NT2/D1 (cell line): ENCODE data around the gene PUM1.

Experiments used
- DNase-seq: peaks from one replicate; pipeline ENCODE4 v3.0.0-alpha.2; 2011; ENCODE audit warnings: low read depth, low spot score
- H3K27me3 ChIP-seq: 2 replicates; pipeline ENCODE4 v1.6.0; 2011; ENCODE audit warnings: mild to moderate bottlenecking; ENCODE audit not compliant: insufficient read length, insufficient read depth
- H3K36me3 ChIP-seq: 2 replicates; pipeline ENCODE4 v1.6.1; 2011; ENCODE audit warnings: mild to moderate bottlenecking, low read length, mixed read lengths; ENCODE audit not compliant: insufficient read depth, insufficient read length
- H3K4me1 ChIP-seq: 2 replicates; pipeline ENCODE4 v1.5.1; 2011; ENCODE audit not compliant: insufficient read depth, insufficient read length
- H3K4me3 ChIP-seq: 2 replicates; pipeline ENCODE4 v1.5.1; 2011; ENCODE audit warnings: low read depth; ENCODE audit not compliant: insufficient read length
- H3K9ac ChIP-seq: 2 replicates; pipeline ENCODE4 v1.6.0; 2011; ENCODE audit warnings: low read depth; ENCODE audit not compliant: insufficient read length
- H3K9me3 ChIP-seq: 2 replicates; pipeline ENCODE4 v1.5.1; 2011; ENCODE audit warnings: mild to moderate bottlenecking, low read length; ENCODE audit not compliant: insufficient read depth
- SUZ12 ChIP-seq: IDR thresholded peaks from 2 replicates; pipeline ENCODE4 v1.6.1; 2011; ENCODE audit not compliant: insufficient read length, insufficient read depth; ENCODE audit errors: extremely low read depth
- YY1 ChIP-seq: IDR thresholded peaks from 2 replicates; pipeline ENCODE4 v1.6.1; 2011; ENCODE audit not compliant: insufficient read length, insufficient read depth
- ZNF274 ChIP-seq: IDR thresholded peaks from 2 replicates; pipeline ENCODE4 v1.6.1; 2011; ENCODE audit warnings: mild to moderate bottlenecking, low read depth, low read length

The PUM1 gene

DNA sequence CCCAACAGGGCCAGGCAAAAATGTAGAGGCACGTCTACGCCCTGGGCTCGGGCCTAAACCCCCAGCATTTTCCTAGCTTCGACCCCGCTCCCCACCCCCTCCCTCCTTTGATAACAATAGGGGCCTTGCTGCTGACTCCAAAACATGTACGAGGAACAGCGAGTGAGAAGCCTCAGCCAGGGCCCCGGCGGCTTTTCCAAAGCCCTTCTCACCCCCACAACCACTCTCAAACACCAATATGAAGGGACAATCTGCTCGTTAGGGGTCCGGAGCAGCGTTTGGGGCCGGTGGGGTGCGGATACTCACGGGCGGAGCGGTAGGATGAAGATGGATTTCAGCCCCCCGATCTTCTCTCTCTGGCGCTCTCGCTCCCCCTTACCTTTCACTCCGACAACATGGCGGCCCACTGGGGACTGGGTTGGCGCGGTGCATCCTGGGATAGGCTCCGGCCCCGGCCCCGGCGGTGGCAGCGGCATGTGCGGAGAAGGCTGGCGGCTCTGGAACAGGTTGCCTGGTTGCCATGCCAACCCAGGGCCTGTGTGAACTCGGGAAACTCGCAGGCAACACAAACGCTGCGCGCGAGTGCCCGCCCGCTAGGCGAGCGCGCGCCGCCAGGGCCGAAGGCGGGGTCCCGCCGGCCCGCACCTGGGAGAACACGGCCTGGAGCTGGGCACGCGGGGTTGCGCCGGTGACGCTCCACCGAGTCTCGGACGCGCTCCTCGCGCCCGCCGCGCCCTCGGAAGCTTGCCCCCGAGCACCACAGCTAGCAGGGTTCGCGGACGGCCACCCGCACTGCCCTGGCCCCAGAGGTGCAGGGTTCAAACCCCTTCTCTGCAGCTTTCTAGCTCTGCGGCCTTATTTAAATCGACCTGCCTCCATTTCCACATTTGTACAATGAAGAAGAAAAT, at the start of gene PUM1:
TSS of gene PUM1 (minus strand) at position 408 of the 908 bp plus-strand sequence. CDS start 6,151 bp downstream, outside the sequence.
- TF ChIP-seq SUZ12 (no peak), YY1 (peak; percentile 92), ZNF274 (no peak)

GRCh38 chr1:31112266-31112935, 46.9 kb upstream of the PUM1 start:
- no peak for DNase-seq

More for the DNA sequence above, at the start of gene PUM1:
- DNase-seq: peak; percentile 100
- no peaks in the 10 kb centered on the region for H3K4me1 ChIP-seq
- peak within 1 kb of the TSS; percentile 97 for H3K9ac ChIP-seq
- H3K9me3 ChIP-seq: no peaks in the 10 kb centered on the region
- H3K27me3 ChIP-seq: no peaks in the 10 kb centered on the region
- H3K4me3 ChIP-seq: peak within 1 kb of the TSS; percentile 96
- peaks cover 19% of the 10 kb centered on the region for H3K36me3 ChIP-seq

GRCh38 chr1:31111290-31111951, 45.9 kb upstream of the PUM1 start:
- Histone ChIP-seq H3K4me3 (no peak overlapping the region), H3K9ac (peak overlapping the region; percentile 47), H3K4me1 (peaks cover 8% of the 10 kb centered on the region), H3K36me3 (no peaks in the 10 kb centered on the region), H3K9me3 (no peaks in the 10 kb centered on the region), H3K27me3 (no peaks in the 10 kb centered on the region)
- TF ChIP-seq SUZ12: no peak
- TF ChIP-seq ZNF274: no peak
- TF ChIP-seq YY1: no peak
- DNase-seq: peak; percentile 81

More at GRCh38 chr1:31112266-31112935, 46.9 kb upstream of the PUM1 start:
- H3K4me1 ChIP-seq: peaks cover 8% of the 10 kb centered on the region
- H3K9me3 ChIP-seq: no peaks in the 10 kb centered on the region
- no peaks in the 10 kb centered on the region for H3K27me3 ChIP-seq
- no peaks in the 10 kb centered on the region for H3K36me3 ChIP-seq
- peak overlapping the region; percentile 47 for H3K9ac ChIP-seq
- H3K4me3 ChIP-seq: no peak overlapping the region
- no peak for TF ChIP-seq SUZ12
- TF ChIP-seq YY1: no peak
- no peak for TF ChIP-seq ZNF274

DNA sequence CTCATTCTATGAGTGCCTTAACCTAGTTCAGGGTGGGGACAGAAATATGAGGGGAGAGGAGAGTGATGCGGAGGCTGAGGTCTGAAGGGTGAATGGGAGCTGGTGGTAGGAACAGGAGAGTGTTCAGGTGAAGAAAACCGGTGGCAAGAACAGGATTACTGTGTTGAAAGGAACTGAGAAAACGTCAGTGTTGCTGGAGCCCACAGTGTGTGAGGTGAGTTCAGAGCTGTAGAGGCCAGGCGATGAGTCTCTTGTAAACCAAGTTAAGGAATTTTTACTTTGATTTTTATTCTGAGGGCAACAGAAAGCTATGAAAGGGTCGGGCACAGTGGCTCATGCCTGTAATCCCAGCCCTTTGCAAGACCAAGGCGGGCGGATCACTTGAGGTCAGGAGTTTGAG, 45.3 kb upstream of the PUM1 start:
- peaks cover 8% of the 10 kb centered on the region for H3K4me1 ChIP-seq
- no peak overlapping the region for H3K9ac ChIP-seq
- H3K36me3 ChIP-seq: no peaks in the 10 kb centered on the region
- H3K9me3 ChIP-seq: no peaks in the 10 kb centered on the region
- no peak for DNase-seq
- no peak for TF ChIP-seq YY1
- no peak for TF ChIP-seq SUZ12
- no peak for TF ChIP-seq ZNF274
- H3K27me3 ChIP-seq: no peaks in the 10 kb centered on the region
- H3K4me3 ChIP-seq: no peak overlapping the region

DNA sequence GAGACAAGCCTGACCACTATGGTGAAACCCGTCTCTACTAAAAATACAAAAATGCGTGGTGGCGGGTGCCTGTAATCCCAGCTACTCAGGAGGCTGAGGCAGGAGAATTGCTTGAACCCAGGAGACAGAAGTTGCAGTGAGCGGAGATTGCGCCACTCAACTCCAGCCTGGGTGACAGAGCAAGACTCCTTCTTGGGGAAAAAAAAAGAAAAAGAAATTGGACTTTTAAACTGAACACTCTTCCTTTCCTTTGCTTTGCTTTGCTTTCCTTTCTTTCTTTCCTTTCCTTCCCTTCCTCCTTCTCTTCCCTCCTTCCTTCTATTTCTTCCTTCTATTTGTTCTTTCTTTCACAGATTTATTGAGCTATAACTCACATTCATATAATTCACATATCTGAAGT, 43.3 kb upstream of the PUM1 start:
- TF ChIP-seq SUZ12: no peak
- no peak for TF ChIP-seq YY1
- no peak for TF ChIP-seq ZNF274
- DNase-seq: no peak
- no peaks in the 10 kb centered on the region for H3K36me3 ChIP-seq
- H3K4me1 ChIP-seq: peaks cover 8% of the 10 kb centered on the region
- H3K4me3 ChIP-seq: no peak overlapping the region
- no peaks in the 10 kb centered on the region for H3K9me3 ChIP-seq
- no peak overlapping the region for H3K9ac ChIP-seq
- no peaks in the 10 kb centered on the region for H3K27me3 ChIP-seq

DNA sequence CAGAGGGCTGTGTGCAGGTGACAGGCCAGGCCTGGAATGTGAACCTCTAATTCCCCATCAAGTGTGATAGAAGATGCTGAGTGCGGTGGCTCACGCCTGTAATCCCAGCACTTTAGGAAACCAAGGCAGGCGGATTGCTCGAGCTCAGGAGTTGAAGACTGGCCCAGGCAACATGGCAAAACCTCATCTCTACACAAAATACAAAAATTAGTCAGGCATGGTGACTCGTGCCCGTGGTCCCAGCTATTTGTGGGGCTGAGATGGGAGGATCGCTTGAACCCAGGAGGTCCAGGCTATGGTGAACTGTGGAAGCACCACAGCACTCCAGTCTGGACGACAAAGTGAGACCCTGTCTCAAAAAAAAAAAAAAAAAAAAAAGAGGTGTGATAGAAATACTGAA, 40.1 kb upstream of the PUM1 start:
- no peak for DNase-seq
- no peak overlapping the region for H3K9ac ChIP-seq
- no peaks in the 10 kb centered on the region for H3K9me3 ChIP-seq
- H3K36me3 ChIP-seq: no peaks in the 10 kb centered on the region
- no peak for TF ChIP-seq ZNF274
- no peak for TF ChIP-seq SUZ12
- no peak for TF ChIP-seq YY1
- H3K4me3 ChIP-seq: no peak overlapping the region
- peaks cover 4% of the 10 kb centered on the region for H3K4me1 ChIP-seq
- H3K27me3 ChIP-seq: no peaks in the 10 kb centered on the region
